HT-29 (cell line): Measurements from ENCODE around the gene ILK. TPM values are rescaled to one million over a fixed set of nuclear protein-coding genes. Genes with fewer than 3 reads are reported as not detected.

Experiments used
- DNase-seq: peaks from one replicate; pipeline ENCODE4 v3.0.0-alpha.2; 2015; ENCODE audit warnings: low spot score
- total RNA-seq: library from RNA; depleted of rRNA; stranded (reverse); fragments of >200 nt; shearing (Covaris generic); gene quantifications from 2 replicates; pipeline ENCODE4 v1.2.3, GENCODE V29; 2014; rRNA removed

Gene ILK
- 150 and 151 TPM in 2 replicates for total RNA-seq

GRCh38 chr11:6603287-6604080 lies at the start of gene ILK, which contains the start of gene RRP8:
TSS of gene ILK (plus strand) at chr11:6603774. CDS start at chr11:6604272, 498 bp downstream.
TSS of gene RRP8 (minus strand) at chr11:6603616. CDS start at chr11:6603502, 114 bp downstream.
- peak; percentile 96 for DNase-seq

- DNase-seq: no peak
These were observed 48.5 kb upstream of the ILK start for GRCh38 chr11:6554828-6555706.

GRCh38 chr11:6556139-6556949 lies 47.2 kb upstream of the ILK start:
- DNase-seq: no peak

- no peak for DNase-seq
These were observed 46.5 kb upstream of the ILK start for GRCh38 chr11:6557063-6557462.

GRCh38 chr11:6557761-6558674 lies 45.6 kb upstream of the ILK start:
- DNase-seq: no peak

GRCh38 chr11:6559369-6559768 lies 44.2 kb upstream of the ILK start:
- no peak for DNase-seq

- DNase-seq: no peak
These were observed 42.3 kb upstream of the ILK start for GRCh38 chr11:6561288-6561687.

GRCh38 chr11:6563121-6563619 lies 40.4 kb upstream of the ILK start:
- no peak for DNase-seq

GRCh38 chr11:6563667-6564066 lies 39.9 kb upstream of the ILK start:
- DNase-seq: no peak

GRCh38 chr11:6565325-6565724 lies 38.2 kb upstream of the ILK start:
- no peak for DNase-seq

GRCh38 chr11:6565988-6566703 lies 37.4 kb upstream of the ILK start:
- DNase-seq: no peak

GRCh38 chr11:6566704-6567370 lies 36.7 kb upstream of the ILK start:
- DNase-seq: no peak

GRCh38 chr11:6567371-6567745 lies 36.2 kb upstream of the ILK start:
- no peak for DNase-seq

- no peak for DNase-seq
These were observed 35.2 kb upstream of the ILK start for GRCh38 chr11:6568191-6568918.

GRCh38 chr11:6569706-6570105 lies 33.9 kb upstream of the ILK start:
- no peak for DNase-seq

GRCh38 chr11:6570691-6571427 lies 32.7 kb upstream of the ILK start:
- DNase-seq: no peak

- no peak for DNase-seq
These were observed 32.1 kb upstream of the ILK start for GRCh38 chr11:6571434-6572008.
